ENCODE results near the gene ZNF780B. TPM values are rescaled to one million over a fixed set of nuclear protein-coding genes. Genes with fewer than 3 reads are reported as not detected.

The ZNF780B gene
- total and polyA plus RNA-seq, 2 of the 8 experiments (the other 6 are each of a cell fraction or from before 2014, with no cell fraction given) = 3.1 to 22.4 TPM

- Histone ChIP-seq H3K36me3 (ENCODE audit: control insufficient read depth in 2 of 4, insufficient read depth in 4 of 4, low read length in 3 of 4) (peaks cover 0 to 5% (median 4%) of the 10 kb centered on the region in 4 experiments; a peak in 5 of 8 replicates), H3K79me2 (ENCODE audit: control insufficient read depth in 1 of 2, insufficient read depth in 2 of 2, low read length in 2 of 2) (peaks cover 0 to 51% of the 10 kb centered on the region in 2 experiments; a peak in 2 of 4 replicates), H3K9ac (replicated peaks in 1 of 4; ENCODE audit: extremely low read depth in 1 of 4, low read depth in 3 of 4, low read length in 3 of 4) (no peak overlapping the region), H3K4me1 (replicated peaks in 1 of 4; ENCODE audit: control insufficient read depth in 3 of 4, insufficient read depth in 4 of 4, low read length in 3 of 4) (peaks cover 0 to 6% (median 0%) of the 10 kb centered on the region in 4 experiments; a peak in 1 of 7 replicates), H3K4me3 (ENCODE audit: extremely low read depth in 1 of 4, insufficient read depth in 2 of 4, low read depth in 3 of 4, low read length in 4 of 4) (no peak overlapping the region), H3K27me3 (replicated peaks in 1 of 4; ENCODE audit: control insufficient read depth in 3 of 4, extremely low read depth in 1 of 4, insufficient read depth in 3 of 4, low read length in 3 of 4) (no peaks in the 10 kb centered on the region), H2BK120ac (replicated peaks; ENCODE audit: low read depth, low read length) (no peak overlapping the region), H4K5ac (ENCODE audit: insufficient read length, low read depth, low read length) (no peak overlapping the region), H4K91ac (replicated peaks; ENCODE audit: insufficient read length, low read length) (no peak overlapping the region), H3K4me2 (ENCODE audit: insufficient read depth in 1 of 2, low read depth in 2 of 2, low read length in 2 of 2) (no peak overlapping the region), H4K8ac (ENCODE audit: extremely low read depth, insufficient read depth, low read length) (no peak overlapping the region), H3K23ac (ENCODE audit: insufficient read length) (no peak overlapping the region), H3K18ac (ENCODE audit: extremely low read depth, low read length) (no peak overlapping the region), H3K79me1 (ENCODE audit: low read depth, low read length) (no peaks in the 10 kb centered on the region; the same call in 1 of the 2 replicates), H2BK5ac (ENCODE audit: low read depth, low read length) (no peak overlapping the region), H3K27ac (ENCODE audit: low read depth, low read length) (no peak overlapping the region), H3K9me3 (ENCODE audit: insufficient read depth in 2 of 2, low read depth in 1 of 2, low read length in 1 of 2) (peaks cover 7 to 8% of the 10 kb centered on the region in 2 experiments; a peak in 3 of 4 replicates), H3K56ac (replicated peaks; ENCODE audit: insufficient read length, low read depth, low read length) (no peak overlapping the region), H3K23me2 (ENCODE audit: low read depth, low read length) (peaks cover 7% of the 10 kb centered on the region), H2AFZ (ENCODE audit: low read length) (no peak overlapping the region), H2BK20ac (ENCODE audit: low read length) (no peak overlapping the region), H4K20me1 (replicated peaks in 1 of 2; ENCODE audit: control insufficient read depth in 1 of 2, insufficient read depth in 2 of 2, low read length in 2 of 2) (no peaks in the 10 kb centered on the region), H2BK15ac (ENCODE audit: low read length) (no peak overlapping the region), H3K4ac (replicated peaks; ENCODE audit: insufficient read length, low read depth, low read length) (no peak overlapping the region), H2BK12ac (ENCODE audit: low read depth, low read length) (no peak overlapping the region), H2AK5ac (ENCODE audit: low read depth, low read length) (no peak overlapping the region), H3K14ac (ENCODE audit: insufficient read length) (no peak overlapping the region)
- 94% methylated on average over 2 of the region's 2 CpGs; no CpG with 5 or more reads in 1 of the 2 experiments for WGBS, 2 experiments (ENCODE audit: extremely low coverage in 1 of 2, insufficient coverage in 1 of 2, insufficient read length in 1 of 2, insufficient replicate concordance in 2 of 2, low coverage in 1 of 2, low lambda C conversion rate in 2 of 2, missing lambda C conversion rate in 1 of 2)
- DNase-seq (ENCODE audit: low read depth in 1 of 2, low spot score in 2 of 2) = no peak
- CTCF ChIA-PET (ENCODE audit: partially characterized antibody) = no interaction called here
- POLR2A ChIA-PET (ENCODE audit: partially characterized antibody) = interaction anchor here (2.9 kb wide), 1 partner anchor 33 kb away, joined by 8 read pairs; no protein-coding TSS in a partner anchor
- TF ChIP-seq CTBP2 (IDR thresholded peaks at IDR 0.05; ENCODE audit: borderline replicate concordance, insufficient read depth, insufficient read length, low read length) (no peak), SRF (IDR thresholded peaks at IDR 0.05; ENCODE audit: low read depth, low read length) (no peak), RNF2 (IDR thresholded peaks at IDR 0.05; ENCODE audit: borderline replicate concordance, low read depth, low read length, missing control alignments, poor library complexity, severe bottlenecking) (no peak), SP4 (IDR thresholded peaks at IDR 0.05; ENCODE audit: low read length) (no peak), SP1 (IDR thresholded peaks at IDR 0.05; ENCODE audit: low read depth, low read length) (no peak), CHD2 (IDR thresholded peaks at IDR 0.05; ENCODE audit: low read length) (no peak), JUN (IDR thresholded peaks at IDR 0.05; ENCODE audit: low read depth, low read length) (no peak)
- TF ChIP-seq, protein P1, sequence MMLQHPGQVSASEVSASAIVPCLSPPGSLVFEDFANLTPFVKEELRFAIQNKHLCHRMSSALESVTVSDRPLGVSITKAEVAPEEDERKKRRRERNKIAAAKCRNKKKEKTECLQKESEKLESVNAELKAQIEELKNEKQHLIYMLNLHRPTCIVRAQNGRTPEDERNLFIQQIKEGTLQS (IDR thresholded peaks at IDR 0.05; ENCODE audit: insufficient read depth, low read depth, low read length) = no peak
- TF ChIP-seq, protein P2, sequence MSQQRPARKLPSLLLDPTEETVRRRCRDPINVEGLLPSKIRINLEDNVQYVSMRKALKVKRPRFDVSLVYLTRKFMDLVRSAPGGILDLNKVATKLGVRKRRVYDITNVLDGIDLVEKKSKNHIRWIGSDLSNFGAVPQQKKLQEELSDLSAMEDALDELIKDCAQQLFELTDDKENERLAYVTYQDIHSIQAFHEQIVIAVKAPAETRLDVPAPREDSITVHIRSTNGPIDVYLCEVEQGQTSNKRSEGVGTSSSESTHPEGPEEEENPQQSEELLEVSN (IDR thresholded peaks at IDR 0.05) = no peak
- no peak for FAIRE-seq
Measured at GRCh38 chr19:40053491-40053890, 2.5 kb downstream of the ZNF780B start.

All from H1 (cell line).